SU-DHL-6 (cell line): ENCODE measurements around the gene ARRB1.

Experiments used
- H2AFZ ChIP-seq: fragments of 200-600 bp; sonication (generic); 2 replicates; pipeline ENCODE4 v1.6.1; 2014; ENCODE audit warnings: low read depth, mild to moderate bottlenecking, moderate library complexity, mixed read lengths, antibody characterized with exemption, low read length; ENCODE audit not compliant: severe bottlenecking
- H3F3A ChIP-seq: fragments of 200-600 bp; shearing (Covaris generic); 2 replicates; pipeline ENCODE4 v1.6.0; 2016; ENCODE audit warnings: antibody characterized with exemption, mild to moderate bottlenecking; ENCODE audit not compliant: insufficient read depth
- H3K27ac ChIP-seq: fragments of 200-600 bp; sonication (generic); 2 replicates; pipeline ENCODE4 v1.5.1; 2016; ENCODE audit warnings: low read depth, mild to moderate bottlenecking, low read length, moderate library complexity, mixed read lengths
- H3K27me3 ChIP-seq: fragments of 200-600 bp; sonication (generic), shearing (Covaris generic); 2 replicates; pipeline ENCODE4 v1.6.0; 2014; ENCODE audit warnings: mild to moderate bottlenecking, low read length
- H3K36me3 ChIP-seq: fragments of 200-600 bp; sonication (generic); 2 replicates; pipeline ENCODE4 v1.6.1; 2014; ENCODE audit warnings: mild to moderate bottlenecking, low read length, mixed read lengths
- H3K4me2 ChIP-seq: fragments of 300-600, 200-600 bp; shearing (Covaris generic), sonication (generic); 2 replicates; pipeline ENCODE4 v1.6.0; 2014; ENCODE audit warnings: low read length, low read depth, mild to moderate bottlenecking; ENCODE audit not compliant: poor library complexity, severe bottlenecking
- H3K4me3 ChIP-seq: fragments of 200-600 bp; sonication (generic); 2 replicates; pipeline ENCODE4 v1.5.1; 2014; ENCODE audit warnings: antibody characterized with exemption, low read length, mild to moderate bottlenecking, mixed read lengths; ENCODE audit not compliant: insufficient read depth, poor library complexity, severe bottlenecking
- H3K79me2 ChIP-seq: fragments of 200-600 bp; sonication (generic); 2 replicates; pipeline ENCODE4 v1.6.1; 2014; ENCODE audit warnings: mild to moderate bottlenecking, low read length, moderate library complexity; ENCODE audit not compliant: insufficient read depth
- H3K9ac ChIP-seq: fragments of 200-600 bp; sonication (generic); 2 replicates; pipeline ENCODE4 v1.7.0; 2014; ENCODE audit warnings: mild to moderate bottlenecking, low read length
- H3K9me2 ChIP-seq: fragments of 200-600 bp; sonication (generic); replicated peaks from 2 replicates; pipeline ENCODE4 v1.6.1; 2014; ENCODE audit warnings: low read length; ENCODE audit not compliant: insufficient read depth
- H3K9me3 ChIP-seq: fragments of 200-600 bp; sonication (generic); 2 replicates; pipeline ENCODE4 v1.6.1; 2014; ENCODE audit warnings: low read length, mixed read lengths; ENCODE audit not compliant: insufficient read depth
- H4K20me1 ChIP-seq: fragments of 200-600 bp; sonication (generic); 2 replicates; pipeline ENCODE4 v1.6.1; 2014; ENCODE audit warnings: low read depth, mild to moderate bottlenecking, antibody characterized with exemption, low read length, moderate library complexity, mixed read lengths
- EZH2phosphoT487 ChIP-seq: fragments of 200-600 bp; sonication (generic), shearing (Covaris generic); conservative IDR thresholded peaks from 2 replicates; pipeline ENCODE4 v1.6.1; 2018; ENCODE audit warnings: mild to moderate bottlenecking, antibody characterized with exemption, low read length, moderate library complexity, mixed read lengths
- TF ChIP-seq, protein P1 (sequence below): fragments of 200-600 bp; sonication (generic); IDR thresholded peaks from one replicate; pipeline ENCODE4 v1.5.1; 2017; ENCODE audit warnings: antibody characterized with exemption, mild to moderate bottlenecking, low read length, moderate library complexity; ENCODE audit not compliant: insufficient read depth, poor library complexity, severe bottlenecking

ARRB1 gene

DNA sequence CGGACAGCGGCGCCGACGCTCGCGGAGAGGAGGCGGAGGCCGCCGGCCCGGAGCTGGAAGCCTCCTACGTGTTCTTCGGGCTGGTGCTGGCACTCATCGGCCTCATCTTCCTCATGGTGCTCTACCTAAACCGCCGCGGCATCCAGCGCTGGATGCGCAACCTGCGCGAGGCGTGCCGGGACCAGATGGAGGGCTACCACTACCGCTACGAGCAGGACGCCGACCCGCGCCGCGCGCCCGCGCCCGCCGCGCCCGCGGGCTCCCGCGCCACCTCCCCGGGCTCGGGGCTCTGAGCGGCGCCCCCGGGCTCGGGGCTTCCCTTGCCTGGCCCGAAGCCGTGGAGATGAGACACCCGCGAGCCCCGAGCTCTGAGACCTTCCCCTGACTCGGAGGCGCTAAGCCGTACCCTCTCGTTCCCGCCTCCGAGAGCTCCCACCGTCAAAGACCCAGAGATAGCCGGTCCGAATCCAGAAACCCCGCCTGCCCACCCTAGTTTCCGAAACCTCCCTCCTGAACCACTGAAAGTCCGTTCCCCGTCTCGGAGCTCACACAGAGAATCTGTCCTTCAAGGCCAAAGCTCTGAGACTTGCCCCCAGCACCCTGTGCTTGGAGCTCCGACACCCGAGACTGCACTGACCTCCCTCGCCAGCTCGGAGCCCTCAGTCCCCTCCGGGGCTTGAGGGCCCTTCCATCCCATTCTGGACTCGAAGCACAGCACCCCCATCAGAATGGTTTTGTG, 109.4 kb downstream of the ARRB1 start:
- Histone ChIP-seq H3K79me2 (no peaks in the 10 kb centered on the region), H3K27ac (no peak overlapping the region), H3K27me3 (no peaks in the 10 kb centered on the region), H3K4me3 (no peak overlapping the region), H3K4me2 (no peak overlapping the region), H3K36me3 (no peaks in the 10 kb centered on the region), H3K9me2 (no peaks in the 10 kb centered on the region), H3K9ac (no peak overlapping the region), H3F3A (no peaks in the 10 kb centered on the region), H4K20me1 (no peaks in the 10 kb centered on the region), H2AFZ (no peak overlapping the region), H3K9me3 (no peaks in the 10 kb centered on the region)
- TF ChIP-seq EZH2phosphoT487: no peak
- TF ChIP-seq, protein P1, sequence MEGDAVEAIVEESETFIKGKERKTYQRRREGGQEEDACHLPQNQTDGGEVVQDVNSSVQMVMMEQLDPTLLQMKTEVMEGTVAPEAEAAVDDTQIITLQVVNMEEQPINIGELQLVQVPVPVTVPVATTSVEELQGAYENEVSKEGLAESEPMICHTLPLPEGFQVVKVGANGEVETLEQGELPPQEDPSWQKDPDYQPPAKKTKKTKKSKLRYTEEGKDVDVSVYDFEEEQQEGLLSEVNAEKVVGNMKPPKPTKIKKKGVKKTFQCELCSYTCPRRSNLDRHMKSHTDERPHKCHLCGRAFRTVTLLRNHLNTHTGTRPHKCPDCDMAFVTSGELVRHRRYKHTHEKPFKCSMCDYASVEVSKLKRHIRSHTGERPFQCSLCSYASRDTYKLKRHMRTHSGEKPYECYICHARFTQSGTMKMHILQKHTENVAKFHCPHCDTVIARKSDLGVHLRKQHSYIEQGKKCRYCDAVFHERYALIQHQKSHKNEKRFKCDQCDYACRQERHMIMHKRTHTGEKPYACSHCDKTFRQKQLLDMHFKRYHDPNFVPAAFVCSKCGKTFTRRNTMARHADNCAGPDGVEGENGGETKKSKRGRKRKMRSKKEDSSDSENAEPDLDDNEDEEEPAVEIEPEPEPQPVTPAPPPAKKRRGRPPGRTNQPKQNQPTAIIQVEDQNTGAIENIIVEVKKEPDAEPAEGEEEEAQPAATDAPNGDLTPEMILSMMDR: no peak

DNA sequence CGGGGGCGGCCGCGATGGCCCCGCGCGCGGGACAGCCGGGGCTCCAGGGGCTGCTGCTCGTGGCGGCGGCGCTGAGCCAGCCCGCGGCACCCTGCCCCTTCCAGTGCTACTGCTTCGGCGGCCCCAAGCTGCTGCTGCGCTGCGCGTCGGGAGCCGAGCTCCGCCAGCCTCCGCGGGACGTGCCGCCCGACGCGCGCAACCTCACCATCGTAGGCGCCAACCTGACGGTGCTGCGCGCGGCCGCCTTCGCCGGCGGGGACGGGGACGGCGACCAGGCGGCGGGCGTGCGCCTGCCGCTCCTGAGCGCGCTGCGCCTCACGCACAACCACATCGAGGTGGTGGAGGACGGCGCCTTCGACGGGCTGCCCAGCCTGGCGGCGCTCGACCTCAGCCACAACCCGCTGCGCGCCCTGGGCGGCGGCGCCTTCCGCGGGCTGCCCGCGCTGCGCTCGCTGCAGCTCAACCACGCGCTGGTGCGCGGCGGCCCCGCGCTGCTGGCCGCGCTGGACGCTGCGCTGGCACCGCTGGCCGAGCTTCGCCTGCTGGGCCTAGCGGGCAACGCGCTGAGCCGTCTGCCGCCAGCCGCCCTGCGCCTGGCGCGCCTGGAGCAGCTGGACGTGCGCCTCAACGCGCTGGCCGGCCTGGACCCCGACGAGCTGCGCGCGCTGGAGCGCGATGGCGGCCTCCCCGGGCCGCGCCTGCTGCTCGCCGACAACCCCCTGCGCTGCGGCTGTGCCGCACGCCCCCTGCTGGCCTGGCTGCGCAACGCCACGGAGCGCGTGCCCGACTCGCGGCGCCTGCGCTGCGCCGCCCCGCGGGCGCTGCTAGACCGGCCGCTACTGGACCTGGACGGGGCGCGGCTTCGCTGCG, 110.2 kb downstream of the ARRB1 start:
- H3K4me2 ChIP-seq: no peak overlapping the region
- H3F3A ChIP-seq: no peaks in the 10 kb centered on the region
- H3K27me3 ChIP-seq: no peaks in the 10 kb centered on the region
- no peaks in the 10 kb centered on the region for H3K9me3 ChIP-seq
- H3K4me3 ChIP-seq: no peak overlapping the region
- no peaks in the 10 kb centered on the region for H3K79me2 ChIP-seq
- H4K20me1 ChIP-seq: no peaks in the 10 kb centered on the region
- no peak overlapping the region for H2AFZ ChIP-seq
- no peaks in the 10 kb centered on the region for H3K36me3 ChIP-seq
- TF ChIP-seq, protein P1: no peak
- no peak for TF ChIP-seq EZH2phosphoT487
- no peak overlapping the region for H3K27ac ChIP-seq
- no peak overlapping the region for H3K9ac ChIP-seq
- no peaks in the 10 kb centered on the region for H3K9me2 ChIP-seq

DNA sequence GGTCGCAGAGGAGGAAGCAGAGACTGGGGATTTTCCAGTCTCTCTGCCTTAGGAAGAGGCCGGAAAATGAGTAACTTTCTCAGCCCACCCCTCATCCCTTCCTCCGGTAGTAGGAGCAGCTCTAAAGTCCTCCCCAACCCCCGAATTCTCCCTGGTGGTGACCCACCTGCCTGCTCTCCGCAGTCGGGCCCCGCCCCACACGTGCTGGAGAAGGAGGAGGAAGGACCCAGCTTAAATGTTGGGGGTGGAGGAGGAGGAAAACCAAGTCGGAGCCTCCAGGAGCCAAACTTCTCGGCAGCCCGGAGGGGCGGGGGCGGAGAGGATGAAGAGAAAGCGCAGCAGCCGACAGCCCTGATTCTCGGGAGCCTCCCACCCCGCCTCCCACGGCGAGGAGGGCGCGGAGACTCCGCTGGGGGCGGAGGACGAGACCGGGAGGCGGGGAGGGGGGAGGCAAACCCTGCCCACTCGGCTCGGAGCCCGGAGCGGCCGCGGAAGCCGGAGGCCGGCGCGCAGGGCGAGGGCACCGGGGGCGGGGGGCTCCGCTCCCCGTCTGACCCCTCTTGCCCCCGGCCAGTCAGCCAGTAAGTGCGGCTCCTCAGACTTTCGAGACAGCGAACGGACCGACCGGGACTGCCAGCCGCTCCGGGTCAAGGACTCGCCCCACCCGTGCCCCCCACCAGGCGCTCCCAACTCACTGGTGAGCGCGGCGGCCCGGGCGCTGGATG, 111.0 kb downstream of the ARRB1 start, which contains the start of gene TPBGL:
Gene TPBGL, plus strand, starts transcription at position 464 of the 725 bp plus-strand sequence. CDS start 276 bp downstream, outside the sequence.
- Histone ChIP-seq H2AFZ (no peak within 1 kb of the TSS), H4K20me1 (no peaks in the 10 kb centered on the region), H3K4me2 (no peak within 1 kb of the TSS), H3K79me2 (no peaks in the 10 kb centered on the region), H3K27ac (no peak within 1 kb of the TSS), H3K9me3 (no peaks in the 10 kb centered on the region), H3K4me3 (no peak within 1 kb of the TSS), H3F3A (no peaks in the 10 kb centered on the region), H3K9me2 (no peaks in the 10 kb centered on the region), H3K9ac (no peak within 1 kb of the TSS), H3K27me3 (no peaks in the 10 kb centered on the region), H3K36me3 (no peaks in the 10 kb centered on the region)
- TF ChIP-seq EZH2phosphoT487: no peak
- TF ChIP-seq, protein P1: no peak
